Vagina (tissue), 2 donors: Measurements from ENCODE around the gene NPC1. TPM values are rescaled to one million over a fixed set of nuclear protein-coding genes. Genes with fewer than 3 reads are reported as not detected.

Experiments
- DNase-seq, 2 donors: peaks; one replicate each; pipeline ENCODE4 v3.0.0-alpha.2; 2017; ENCODE audit errors: extremely low spot score in 2 of 2
- H3K27ac ChIP-seq: fragments of 200-600 bp; sonication (generic); one replicate; pipeline ENCODE4 v1.5.1; 2019
- H3K27me3 ChIP-seq: fragments of 200-600 bp; sonication (generic); one replicate; pipeline ENCODE4 v1.5.1; 2019
- H3K36me3 ChIP-seq, 2 donors: fragments of 200-600 bp; sonication (generic); one replicate each; pipeline ENCODE4 v1.5.1; 2017 to 2019
- H3K4me1 ChIP-seq: fragments of 200-600 bp; sonication (generic); one replicate; pipeline ENCODE4 v1.5.1; 2019
- H3K4me3 ChIP-seq, 2 donors: fragments of 200-600 bp; sonication (generic); 1 replicate in 1 of 2; 2 replicates in 1 of 2; pipeline ENCODE4 v1.5.1; 2016 to 2019
- H3K9me3 ChIP-seq: fragments of 200-600 bp; sonication (generic); one replicate; pipeline ENCODE4 v1.5.1; 2019
- CTCF ChIP-seq, 3 experiments: fragments of 450-650 bp in 2 of 3; fragments of 200-600 bp in 1 of 3; sonication (generic) in 1 of 3; IDR thresholded peaks; one replicate each; pipeline ENCODE4 v1.5.1; 2017 to 2019; ENCODE audit warnings: antibody characterized with exemption in 3 of 3, mild to moderate bottlenecking in 2 of 3, moderate library complexity in 2 of 3
- POLR2A ChIP-seq, 2 donors: fragments of 450-650 bp; IDR thresholded peaks; one replicate each; pipeline ENCODE4 v1.6.1; 2017; ENCODE audit warnings: antibody characterized with exemption in 2 of 2, mild to moderate bottlenecking in 2 of 2, moderate library complexity in 2 of 2
- POLR2AphosphoS5 ChIP-seq, 2 donors: sonication (generic); formaldehyde crosslinking; IDR thresholded peaks; one replicate each; pipeline ENCODE4 v1.9.0; 2017; ENCODE audit warnings: antibody characterized with exemption in 2 of 2, mild to moderate bottlenecking in 2 of 2, low read depth in 1 of 2; ENCODE audit not compliant: insufficient read depth in 1 of 2
- intact Hi-C: fragments of 100-400 bp; cut with DNase I; formaldehyde crosslinking; loops from one replicate; pipeline ENCODE4 v1.15.1; 2023
- small RNA-seq: library from RNA; depleted of rRNA; stranded (forward); fragments of <200 nt; gene quantifications from one replicate; pipeline ENCODE3, GENCODE V24; 2016
- total RNA-seq: library from RNA; depleted of rRNA; stranded (reverse); fragments of >200 nt; gene quantifications from one replicate; pipeline ENCODE4 v1.2.3, GENCODE V29; 2016

The NPC1 gene
- total RNA-seq, 1 donor from 2014 or later: 89.9 TPM

GRCh38 chr18:23484561-23485182, 101.6 kb downstream of the NPC1 start:
- Histone ChIP-seq H3K4me1 (peaks cover 9% of the 10 kb centered on the region), H3K36me3 (peaks cover 0 to 28% of the 10 kb centered on the region in 2 donors), H3K4me3 (no peak overlapping the region), H3K9me3 (no peaks in the 10 kb centered on the region), H3K27me3 (no peaks in the 10 kb centered on the region), H3K27ac (no peak overlapping the region)
- no peak for TF ChIP-seq POLR2A (IDR thresholded peaks at IDR 0.05)
- no peak for TF ChIP-seq POLR2AphosphoS5 (IDR thresholded peaks at IDR 0.05; ENCODE audit: insufficient read depth in 1 of 2, low read depth in 1 of 2)
- no peak for TF ChIP-seq CTCF (IDR thresholded peaks at IDR 0.05)
- intact Hi-C loops: no loop called here
- DNase-seq: no peak

Small RNA genes within 50 kb of the gene (small RNA-seq; reads per million reads assigned to genes)
- gene AC026634.1 (not detected), gene RF00019 (not detected)

Other genes with a start within 250 kb of the NPC1 start
- gene RIOK3, start 133.2 kb downstream of the NPC1 start, total RNA-seq: 96.7 TPM
- 17.7 TPM for gene RMC1, start 83.0 kb downstream of the NPC1 start, total RNA-seq
- 32.9 TPM for gene ANKRD29, start 76.4 kb upstream of the NPC1 start, total RNA-seq
- gene LAMA3, start 102.9 kb upstream of the NPC1 start, total RNA-seq: 106 TPM